Spleen (tissue), 7 donors: ENCODE data around the gene E4F1.

ENCODE experiments used
- POLR2AphosphoS5 ChIP-seq, 3 donors: sonication (generic); formaldehyde crosslinking; IDR thresholded peaks; one replicate each; pipeline ENCODE4 v1.5.1; 2017; ENCODE audit warnings: antibody characterized with exemption in 3 of 3
- TF ChIP-seq, protein P1 (sequence below), 11 experiments: fragments of 200-600 bp in 7 of 11; fragments of 450-650 bp in 4 of 11; sonication (generic) in 4 of 11; IDR thresholded peaks in 8 of 11; conservative IDR thresholded peaks in 3 of 11; 1 replicate in 7 of 11; 2 replicates in 4 of 11; pipeline versions ENCODE4 v1.4.0 to v1.8.0; 2016 to 2021; ENCODE audit warnings: antibody characterized with exemption in 11 of 11, inconsistent platforms in 4 of 11, mild to moderate bottlenecking in 1 of 11
- donor health status: DM: no; HTN: no; CAD: no; lungs with moderate emphysema.
- donor health status: DM: no; HTN: no; CAD: no.
- donor health status: DM: no; HTN: no; CAD: no.

GRCh38 chr16:2267913-2268666 is 44.7 kb downstream of the E4F1 start, which contains the start of gene RNPS1:
- TF ChIP-seq, protein P1, sequence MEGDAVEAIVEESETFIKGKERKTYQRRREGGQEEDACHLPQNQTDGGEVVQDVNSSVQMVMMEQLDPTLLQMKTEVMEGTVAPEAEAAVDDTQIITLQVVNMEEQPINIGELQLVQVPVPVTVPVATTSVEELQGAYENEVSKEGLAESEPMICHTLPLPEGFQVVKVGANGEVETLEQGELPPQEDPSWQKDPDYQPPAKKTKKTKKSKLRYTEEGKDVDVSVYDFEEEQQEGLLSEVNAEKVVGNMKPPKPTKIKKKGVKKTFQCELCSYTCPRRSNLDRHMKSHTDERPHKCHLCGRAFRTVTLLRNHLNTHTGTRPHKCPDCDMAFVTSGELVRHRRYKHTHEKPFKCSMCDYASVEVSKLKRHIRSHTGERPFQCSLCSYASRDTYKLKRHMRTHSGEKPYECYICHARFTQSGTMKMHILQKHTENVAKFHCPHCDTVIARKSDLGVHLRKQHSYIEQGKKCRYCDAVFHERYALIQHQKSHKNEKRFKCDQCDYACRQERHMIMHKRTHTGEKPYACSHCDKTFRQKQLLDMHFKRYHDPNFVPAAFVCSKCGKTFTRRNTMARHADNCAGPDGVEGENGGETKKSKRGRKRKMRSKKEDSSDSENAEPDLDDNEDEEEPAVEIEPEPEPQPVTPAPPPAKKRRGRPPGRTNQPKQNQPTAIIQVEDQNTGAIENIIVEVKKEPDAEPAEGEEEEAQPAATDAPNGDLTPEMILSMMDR (IDR thresholded peaks at IDR 0.05 in 8 of 11, conservative IDR thresholded peaks at IDR 0.05 in 3 of 11) = peak in 1 of 11 experiments; percentile 18
- TF ChIP-seq POLR2AphosphoS5 (IDR thresholded peaks at IDR 0.05) = peak; percentile 99 to 100 (median 99)
